GM19351 (cell line): ENCODE results near the gene PRMT9.

ENCODE experiments used
- ATAC-seq: cut with Tn5 transposase; IDR thresholded peaks from one replicate; pipeline ENCODE4 v1.9.1; 2021; ENCODE audit warnings: mild to moderate bottlenecking, moderate library complexity; ENCODE audit not compliant: unreplicated experiment

The PRMT9 gene

DNA sequence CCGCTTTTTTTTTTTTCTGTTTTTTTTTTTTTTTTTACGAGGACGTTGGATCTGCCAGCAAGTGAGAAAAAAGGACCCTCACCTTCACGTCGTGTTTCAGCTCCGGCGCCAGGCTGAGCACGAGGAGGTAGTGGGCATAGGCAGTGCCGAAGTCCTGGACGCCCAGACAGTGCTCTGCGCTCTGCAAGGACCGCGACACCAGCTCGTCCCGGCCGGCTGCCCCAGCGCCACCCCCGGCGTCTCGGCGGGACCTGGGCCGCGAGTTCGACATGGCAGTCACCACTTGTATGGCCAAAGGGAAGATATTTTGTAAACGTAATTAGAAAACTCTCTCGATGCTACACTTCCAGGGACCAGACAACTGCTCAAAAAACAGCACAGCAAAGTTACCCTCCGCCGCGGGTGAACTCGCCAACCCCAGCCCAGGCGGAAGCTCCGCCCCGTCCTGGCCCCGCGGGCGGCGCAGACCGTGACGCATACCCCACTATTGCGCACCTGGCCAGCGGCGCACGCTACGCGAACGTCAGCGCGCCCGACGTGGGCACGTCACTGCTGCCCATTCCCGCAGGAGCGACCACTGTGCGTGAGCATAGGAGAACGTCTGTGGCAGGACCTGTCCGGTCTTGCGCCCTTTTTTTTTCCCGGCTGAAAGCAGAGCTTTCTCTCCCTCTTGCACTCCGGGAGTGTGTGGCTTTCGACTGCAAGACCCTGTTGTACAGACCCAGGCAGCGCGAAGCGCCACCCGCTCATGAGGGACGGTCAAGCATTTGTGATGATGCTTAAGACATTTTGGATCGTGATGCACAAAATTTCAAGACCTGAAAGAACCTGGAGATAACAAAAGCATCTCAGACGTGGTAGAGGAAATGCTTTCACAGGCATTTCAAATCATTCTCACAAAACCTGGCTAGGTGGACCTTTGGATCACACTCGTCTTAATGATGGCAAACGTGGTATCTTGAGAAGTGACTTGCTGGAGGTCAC lies at the start of gene PRMT9:
PRMT9 (minus strand) TSS at position 447 of the 984 bp plus-strand sequence; CDS start at position 271, 176 bp downstream.
- peak; percentile 98 for ATAC-seq

DNA sequence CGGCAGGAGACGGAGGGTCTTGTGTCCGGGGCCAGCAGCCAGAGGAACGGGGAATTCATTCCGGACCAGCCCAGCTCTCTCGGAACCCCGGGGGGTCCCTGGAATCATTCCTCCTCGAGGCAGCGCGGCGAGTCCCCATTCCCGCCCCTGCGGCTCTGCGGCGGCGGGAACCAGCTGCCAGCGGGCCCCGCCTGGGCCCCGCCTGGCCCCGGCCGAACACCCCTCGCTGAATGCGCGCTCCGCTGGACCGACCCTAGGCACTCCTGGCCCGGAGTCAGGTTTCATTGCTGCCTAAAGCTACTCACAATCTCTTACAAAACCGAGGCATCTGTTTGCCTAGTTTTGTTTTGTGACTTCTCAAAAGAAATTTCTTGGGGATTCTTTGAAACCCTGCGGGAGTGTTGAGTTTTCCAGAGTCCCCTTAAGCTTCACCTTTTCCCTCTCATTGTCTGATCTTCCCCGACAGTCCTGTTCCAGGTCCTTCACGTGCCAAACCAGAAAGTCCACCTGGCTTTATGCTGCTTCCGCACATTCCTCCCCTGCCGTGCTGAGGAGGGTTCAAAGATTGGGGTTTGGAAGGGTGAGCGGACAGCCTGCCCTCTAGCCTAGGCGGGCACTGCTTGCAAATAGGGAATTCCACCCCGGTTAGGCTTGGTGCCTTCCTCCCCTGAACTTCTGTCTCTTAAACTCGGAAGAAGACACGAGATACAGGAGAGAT lies 48.7 kb upstream of the PRMT9 start:
- ATAC-seq = peak; percentile 34

DNA sequence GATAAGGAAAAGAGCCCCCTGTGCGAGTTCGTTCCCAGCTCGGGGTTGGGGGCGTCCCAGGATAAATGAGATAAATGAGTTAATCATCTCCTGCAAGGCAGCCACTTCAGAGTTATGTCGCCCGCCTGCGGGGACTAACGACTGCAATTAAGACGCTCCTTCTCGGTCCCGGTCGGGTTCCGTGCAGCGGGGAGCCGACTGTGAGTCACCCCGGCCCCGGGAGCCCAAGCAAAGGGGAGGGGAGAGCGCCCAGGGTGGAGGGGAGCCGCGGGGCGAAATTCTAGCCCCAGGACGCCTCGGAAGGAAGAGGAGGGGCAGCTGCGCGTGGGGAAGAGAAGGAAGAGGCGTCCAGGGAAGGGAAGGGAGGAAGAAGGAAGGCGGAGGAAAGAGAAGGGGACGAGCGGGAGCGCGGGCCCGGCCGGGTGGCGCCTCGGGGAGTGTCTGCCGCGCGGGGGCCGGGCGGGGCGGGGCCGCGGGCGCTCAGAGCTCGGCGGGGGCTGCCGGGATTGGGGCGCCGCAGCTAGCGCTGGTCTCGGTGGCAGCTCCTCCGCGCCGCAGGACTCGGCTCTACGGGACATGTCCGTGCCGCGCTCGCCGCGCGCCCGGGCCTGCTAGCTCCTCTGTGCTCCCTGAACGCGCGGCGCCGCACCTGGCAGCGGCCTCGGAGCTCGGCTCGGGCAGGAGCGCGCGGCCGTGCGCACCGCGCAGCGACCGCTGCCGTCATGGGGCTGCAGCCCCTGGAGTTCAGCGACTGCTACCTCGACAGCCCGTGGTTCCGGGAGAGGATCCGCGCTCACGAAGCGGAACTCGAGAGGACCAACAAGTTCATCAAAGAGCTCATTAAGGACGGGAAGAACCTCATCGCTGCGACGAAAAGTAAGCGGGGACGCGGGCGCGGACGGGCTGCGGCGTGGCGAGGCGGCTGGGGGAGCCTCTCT lies 47.9 kb upstream of the PRMT9 start, which contains the start of gene ARHGAP10:
ARHGAP10 (plus strand) TSS at position 509 of the 938 bp plus-strand sequence; CDS start at position 723, 214 bp downstream.
- ATAC-seq = peak; percentile 59

DNA sequence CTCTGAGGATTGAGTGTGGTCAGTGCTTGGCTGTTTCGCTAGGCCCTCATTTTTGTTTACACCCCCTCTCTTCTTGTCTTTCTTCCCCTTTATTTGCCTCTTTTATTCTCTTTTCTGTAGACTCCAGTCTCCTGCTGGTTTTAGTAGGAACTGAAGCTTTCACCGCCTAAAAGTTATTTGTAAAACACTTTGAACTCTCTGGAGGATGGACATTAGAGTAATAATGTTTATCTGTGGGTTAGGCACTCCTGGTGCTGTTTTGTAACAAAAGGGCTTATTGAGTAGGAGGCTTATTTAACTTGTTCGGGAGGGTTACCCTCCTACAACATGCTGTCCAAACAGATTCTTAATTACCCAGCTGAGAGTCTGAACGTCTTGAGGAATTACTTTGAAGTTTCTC lies 46.4 kb upstream of the PRMT9 start:
- no peak for ATAC-seq

DNA sequence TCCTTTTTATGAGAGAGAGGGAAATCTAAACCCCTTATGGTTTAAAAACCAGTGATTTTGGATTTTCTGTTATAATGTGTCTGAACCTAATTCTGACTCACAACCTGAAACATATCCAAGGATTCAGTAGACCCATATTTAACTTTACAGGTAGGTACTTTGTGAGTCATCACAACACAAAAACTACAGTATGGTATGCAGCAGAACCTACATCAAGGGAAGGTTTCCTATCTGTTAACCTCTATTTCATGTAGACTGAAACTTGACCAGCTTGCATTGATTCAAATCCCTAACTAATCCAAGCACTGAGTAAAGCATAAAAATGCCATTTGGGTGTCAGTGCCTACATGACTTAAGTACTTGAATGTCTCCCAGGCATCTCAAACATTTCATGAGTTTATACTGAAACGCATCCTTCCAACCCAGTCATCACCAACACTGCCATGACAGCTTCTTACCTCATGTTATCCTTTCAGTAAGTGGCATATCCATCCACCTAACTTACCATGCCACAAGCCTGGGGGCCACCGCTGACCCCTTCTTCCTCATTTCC lies 43.6 kb upstream of the PRMT9 start:
- ATAC-seq = no peak

DNA sequence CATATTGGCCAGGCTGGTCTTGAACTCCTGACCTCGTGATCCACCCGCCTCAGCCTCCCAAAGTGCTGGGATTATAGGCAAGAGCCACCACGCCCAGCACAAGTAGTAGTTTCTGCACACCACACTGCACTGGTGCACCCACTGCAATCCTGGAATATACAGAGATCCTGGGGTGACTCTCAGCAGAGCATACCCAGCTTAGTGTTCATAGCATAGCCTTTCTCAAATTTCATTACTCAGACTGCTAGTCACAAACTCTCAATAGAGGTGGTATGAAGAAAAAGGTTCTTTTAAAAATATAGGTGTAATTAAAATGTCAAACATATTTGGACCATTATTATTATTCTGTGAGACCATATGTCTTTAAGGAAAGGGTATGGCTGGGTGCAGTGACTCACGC lies 41.7 kb upstream of the PRMT9 start:
- ATAC-seq = no peak

DNA sequence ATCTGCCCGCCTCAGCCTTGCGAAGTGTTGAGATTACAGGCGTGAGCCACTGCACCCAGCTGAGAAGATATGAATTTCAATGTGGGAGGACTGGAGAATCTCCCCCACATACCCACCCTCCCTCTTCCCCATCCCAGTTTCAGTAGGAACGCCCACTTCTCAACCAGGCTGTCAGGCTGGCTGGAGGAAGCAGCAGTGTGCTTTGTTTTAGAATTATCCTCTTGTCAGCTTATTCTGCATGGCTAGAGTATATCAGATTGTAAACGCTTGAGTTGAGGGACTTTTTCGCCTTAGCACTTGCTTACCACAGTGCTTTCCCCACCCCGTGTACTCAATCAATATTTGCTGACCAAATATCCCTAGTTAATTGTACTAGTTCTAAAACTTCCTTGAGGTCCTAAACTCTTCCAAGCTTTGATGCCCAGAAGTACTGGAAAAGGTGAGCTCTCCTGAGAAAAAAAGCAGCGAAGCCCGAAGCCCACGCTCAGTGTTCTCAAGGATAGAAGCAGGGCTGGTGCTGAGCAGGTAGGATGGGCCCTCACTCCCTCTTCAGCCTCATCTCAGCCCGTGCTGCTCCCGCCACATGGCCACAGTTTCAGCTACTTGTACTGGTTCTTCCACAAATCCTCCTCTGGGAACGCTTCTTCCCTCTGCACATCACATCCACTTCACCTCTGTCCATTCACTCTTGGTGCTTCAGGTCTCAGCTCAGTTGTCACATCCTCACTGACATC lies 40.7 kb upstream of the PRMT9 start:
- no peak for ATAC-seq

DNA sequence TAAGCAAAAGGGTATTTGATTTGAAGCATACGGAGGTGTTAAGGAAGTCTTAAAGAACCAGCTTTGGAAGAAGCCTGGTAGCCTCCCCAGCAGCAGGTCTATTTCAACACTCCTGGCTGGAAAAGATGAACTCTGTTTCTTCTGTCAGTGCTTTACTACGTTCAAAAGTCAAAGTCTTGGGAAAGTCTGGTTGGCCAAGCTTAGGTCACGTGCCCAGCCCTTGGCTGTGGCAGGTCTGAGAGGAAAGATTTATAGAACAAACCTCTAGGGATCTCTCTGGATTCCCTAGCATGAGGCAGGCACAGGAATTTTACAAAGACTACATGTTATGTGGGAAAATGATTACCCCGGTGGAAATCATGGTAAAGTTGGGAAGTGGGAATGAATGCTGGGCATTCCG lies 39.4 kb upstream of the PRMT9 start:
- no peak for ATAC-seq

DNA sequence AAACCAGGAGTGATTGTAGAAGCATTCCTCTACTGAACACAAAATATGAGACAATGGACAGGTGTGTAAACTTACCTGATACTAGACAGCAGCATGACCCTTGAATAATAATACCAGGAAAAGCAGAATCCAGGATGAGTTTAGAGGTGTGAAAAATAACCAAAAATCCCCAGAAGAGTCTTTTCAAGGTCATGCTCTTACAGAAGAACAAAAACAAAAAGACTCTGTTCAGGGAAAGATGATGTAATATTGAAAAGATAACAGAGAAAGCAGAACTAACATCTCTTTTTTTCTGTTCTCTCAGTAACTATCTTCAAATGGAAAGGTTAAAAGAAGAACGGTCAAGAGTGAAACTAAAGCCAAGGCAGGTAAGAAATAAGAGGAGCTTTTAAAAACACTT lies 33.9 kb upstream of the PRMT9 start:
- peak; percentile 91 for ATAC-seq

DNA sequence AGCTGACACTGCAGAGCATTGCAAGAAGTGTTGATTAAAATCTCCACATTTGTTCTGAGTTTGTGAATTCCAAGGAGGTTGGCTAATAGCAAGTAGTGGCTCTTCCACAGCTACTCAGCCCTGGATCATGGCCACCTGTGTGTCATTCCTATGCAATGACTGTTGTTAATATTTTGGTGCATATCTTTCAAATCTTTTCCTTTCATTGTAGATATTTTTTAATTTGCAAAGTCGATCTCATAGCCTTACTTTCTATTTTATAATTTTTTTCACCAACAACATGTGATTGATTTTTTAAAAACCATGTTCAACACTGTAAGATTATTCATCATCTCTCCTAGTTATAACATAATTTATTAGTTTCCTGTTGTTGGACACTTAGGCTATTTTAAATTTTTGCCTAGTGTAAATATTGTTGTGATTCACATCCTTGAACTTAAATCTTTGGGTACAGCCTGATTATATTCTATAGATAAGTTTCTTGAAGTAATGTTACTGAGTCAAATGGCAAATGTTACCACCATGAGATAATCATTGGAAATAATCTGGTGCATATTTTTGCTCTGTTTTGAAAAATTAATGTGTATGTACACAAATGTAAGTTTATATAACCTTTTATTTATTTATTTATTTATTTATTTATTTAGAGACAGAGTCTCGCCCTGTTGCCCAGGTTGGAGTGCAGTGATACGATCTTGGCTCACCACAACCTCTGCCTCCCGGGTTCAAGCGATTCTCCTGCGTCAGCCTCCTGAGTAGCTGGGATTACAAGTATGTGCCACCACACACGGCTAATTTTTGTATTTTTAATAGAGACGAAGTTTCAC lies 30.8 kb upstream of the PRMT9 start:
- no peak for ATAC-seq

DNA sequence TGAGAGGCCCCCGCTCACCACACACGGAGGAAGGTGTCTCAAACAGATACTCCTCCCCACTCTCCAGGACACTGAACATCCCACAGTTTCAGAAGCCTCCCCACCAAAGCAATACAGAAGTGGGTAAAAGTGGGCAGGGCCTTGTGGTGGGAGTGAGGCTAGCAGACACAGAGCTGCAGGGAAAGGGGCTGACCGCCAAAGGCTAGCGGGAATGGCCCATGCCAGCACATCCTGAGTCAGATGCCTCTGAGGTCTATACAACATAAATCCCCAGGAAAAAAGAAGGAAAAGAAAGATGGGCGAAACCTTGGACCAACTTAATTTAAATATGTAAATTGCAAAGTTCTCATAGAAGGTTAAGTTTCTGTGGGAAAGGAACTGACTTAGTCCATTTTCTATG lies 26.0 kb upstream of the PRMT9 start:
- ATAC-seq = no peak

DNA sequence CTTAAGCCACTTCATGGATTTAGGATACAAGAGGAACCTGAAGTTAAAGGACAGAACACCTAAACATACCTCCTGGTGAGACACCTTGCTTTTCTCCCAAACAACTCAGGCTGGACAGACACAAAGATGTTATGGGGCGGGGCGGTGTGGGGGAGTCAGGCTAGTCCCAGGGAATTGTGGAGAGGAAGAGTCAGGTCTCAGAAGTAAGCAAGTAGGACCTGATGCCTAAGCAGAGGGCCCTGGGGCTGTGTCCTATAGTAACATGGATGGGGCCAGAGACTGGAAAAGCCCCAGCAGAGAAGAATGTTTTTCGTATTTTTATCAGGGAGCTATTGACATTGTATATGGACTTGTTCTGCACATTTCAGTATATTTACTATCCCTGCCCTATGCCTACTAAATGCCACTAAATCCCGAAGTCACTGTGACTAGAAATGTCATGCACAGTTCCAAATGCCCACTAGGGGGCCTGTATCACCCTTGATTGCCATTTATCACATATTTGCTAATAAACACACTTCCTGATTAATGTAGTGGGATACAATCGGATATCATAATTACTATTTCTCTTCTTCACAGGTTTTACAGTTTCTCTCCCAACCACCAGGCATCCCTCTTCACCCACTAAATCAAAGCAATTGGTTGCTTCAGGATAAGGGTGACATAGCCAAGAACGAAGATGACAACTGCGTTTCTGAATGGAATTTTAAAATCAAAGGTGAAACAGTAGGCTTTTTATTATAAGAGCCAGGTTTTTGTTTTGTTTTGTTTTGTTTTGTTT lies 24.1 kb upstream of the PRMT9 start:
- peak; percentile 83 for ATAC-seq

DNA sequence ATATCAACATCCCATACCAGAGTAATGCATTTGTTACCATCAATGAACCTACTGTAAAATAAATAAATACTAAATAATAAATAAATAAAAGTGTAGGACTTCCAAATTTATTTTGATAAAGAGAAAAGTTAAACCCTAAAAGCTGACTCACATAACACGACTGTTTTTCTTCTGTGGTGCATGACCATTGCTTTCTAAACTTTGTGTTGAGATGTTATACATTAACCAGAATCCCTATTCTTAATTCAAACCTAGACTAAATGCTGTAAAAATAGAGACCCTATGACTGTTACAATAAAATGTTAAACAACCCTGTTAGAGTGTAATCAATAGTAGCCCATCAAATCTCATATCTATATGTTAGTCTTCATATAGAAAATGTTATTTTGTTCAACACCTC lies 20.9 kb upstream of the PRMT9 start:
- ATAC-seq = no peak

DNA sequence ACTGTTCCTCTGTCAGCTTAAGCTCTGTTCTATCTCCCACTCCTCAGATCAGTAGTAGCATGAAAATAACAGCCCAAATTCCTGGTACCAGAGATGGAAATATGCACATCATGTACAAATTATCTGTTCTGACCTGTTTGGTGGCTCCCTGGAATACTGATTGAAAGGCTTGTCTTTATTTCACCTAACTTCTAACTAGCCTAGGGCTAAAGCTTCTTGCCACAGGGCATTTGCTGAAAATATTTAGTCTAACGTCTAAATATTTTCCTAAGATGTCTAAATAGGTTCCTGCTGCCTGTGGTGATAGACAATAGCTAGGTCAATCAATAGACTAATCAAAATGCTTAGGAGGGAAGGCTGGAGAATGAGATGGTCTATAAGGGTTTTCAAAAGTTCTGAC lies 12.9 kb upstream of the PRMT9 start:
- no peak for ATAC-seq

DNA sequence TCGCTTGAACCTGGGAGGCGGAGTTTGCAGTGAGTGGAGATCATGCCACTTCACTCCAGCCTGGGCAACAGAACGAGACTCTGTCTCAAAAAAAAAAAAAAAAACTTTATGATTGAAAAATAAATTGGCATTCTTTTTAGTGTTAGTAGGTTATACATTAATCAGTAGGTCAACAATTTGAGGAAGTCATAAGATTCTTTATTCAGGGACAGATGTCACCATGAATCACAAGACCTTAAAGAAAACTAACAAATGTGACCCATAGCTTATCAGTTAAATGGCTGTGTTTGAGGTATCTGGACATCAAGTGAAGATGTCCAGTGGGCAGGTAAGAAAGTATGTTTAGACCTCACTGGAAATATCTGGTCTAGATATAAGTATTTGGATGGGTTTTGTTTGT lies 9.3 kb upstream of the PRMT9 start:
- no peak for ATAC-seq

DNA sequence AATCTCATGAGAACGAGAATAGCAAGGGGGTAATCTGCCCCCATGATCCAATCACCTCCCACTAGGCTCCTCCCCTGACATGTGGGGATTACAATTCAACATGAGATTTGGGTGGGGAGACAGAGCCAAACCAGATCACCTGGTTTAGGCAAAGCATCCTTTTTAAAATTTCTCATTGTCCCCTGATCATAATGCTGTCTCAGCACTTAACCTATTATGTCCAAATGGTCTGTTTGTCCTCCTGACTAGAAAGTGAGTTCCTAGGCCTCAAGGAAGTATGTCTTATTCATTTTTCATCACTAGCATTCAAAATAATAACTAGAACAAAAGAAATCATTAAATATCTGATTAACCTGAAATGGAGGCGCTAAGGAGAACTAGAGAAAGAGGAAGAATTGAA lies 7.9 kb upstream of the PRMT9 start:
- ATAC-seq = no peak

DNA sequence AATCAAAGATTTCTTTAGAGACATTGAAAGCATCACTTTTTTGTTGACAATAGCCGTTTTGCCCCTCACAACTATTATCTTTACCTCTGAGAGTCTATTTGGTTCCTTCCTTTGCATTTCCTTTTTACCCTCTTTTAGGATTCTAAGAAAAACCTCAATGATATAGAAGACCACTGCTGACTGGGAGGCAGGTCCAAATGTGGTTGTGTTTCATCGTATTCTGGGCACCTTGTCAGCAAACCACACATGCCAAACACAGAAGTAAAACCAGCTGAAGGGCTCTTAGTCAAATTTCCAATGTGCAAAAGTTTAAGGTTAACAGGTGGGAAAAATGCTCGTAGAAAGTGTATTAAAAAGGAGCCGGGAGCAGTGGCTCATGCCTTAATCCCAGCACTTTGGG lies 5.1 kb upstream of the PRMT9 start:
- no peak for ATAC-seq

DNA sequence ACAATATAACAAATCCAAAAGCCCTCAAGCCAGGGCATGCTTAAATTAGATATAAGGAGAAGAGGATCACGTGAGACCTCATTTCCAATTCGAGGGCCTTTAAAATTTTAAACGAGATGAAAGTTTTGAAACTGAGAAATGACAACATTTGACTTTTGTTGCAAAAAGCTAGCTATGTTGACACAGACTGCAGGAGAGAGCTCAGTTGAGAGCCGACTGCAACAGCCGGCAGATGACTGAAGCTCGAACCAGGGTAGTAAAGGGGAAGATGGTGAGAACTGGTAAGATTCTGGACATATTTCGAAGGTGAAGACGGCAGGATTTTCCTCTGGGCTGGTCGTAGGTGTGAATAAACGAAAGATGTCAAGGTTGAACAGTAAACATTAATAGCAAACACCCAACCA lies 773 bp downstream of the PRMT9 start:
- no peak for ATAC-seq
